Measurements from ENCODE around the gene KBTBD2.
"Not testable (repeated sequence)": the region's sequence is repeated elsewhere in the genome, so short reads cannot be mapped to it uniquely, and the experiment has no call there.

Gene KBTBD2

DNA sequence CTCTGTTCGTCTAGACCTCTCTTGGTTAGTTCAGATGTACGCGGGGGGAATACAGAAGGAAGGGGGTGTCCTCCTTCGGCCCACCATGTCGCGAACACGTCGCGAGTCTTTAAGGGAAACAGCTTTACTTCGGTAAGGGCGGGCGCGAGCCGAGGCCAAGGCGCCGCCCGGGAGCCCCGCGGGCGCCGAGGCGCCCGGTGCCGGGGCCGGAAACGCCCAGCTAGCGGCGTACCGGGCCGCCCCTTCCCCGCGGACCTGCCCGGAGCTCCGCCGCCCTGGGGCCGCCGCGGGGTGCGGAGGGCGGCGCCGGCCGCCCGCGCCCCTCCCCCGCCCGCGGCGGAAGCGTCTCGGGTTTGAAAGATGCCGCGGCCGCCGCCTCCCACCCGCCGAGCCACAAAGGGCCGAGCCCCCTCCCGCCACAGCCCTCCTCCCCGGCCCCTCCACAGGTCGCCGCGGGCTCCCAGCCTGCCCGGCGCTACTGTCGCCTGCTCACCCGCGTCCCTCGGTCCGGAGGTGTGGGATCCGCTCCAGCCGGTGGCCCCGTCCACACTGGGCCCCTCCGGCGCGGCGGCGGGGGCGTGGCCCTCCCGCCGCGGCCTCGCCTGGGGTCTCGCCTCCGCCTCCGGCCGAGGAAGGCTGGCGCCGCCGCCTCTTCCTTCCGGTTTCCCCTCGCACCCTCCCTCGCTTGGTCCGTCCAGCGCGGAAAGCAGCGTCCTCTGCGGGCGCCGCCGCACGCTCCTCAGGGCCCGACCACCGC lies at the start of gene KBTBD2:
Gene KBTBD2 (minus strand): TSS at position 718 of the 757 bp plus-strand sequence. CDS start 12,156 bp downstream, outside the sequence.
- DNase-seq (ENCODE audit: low read depth in 2 of 2): peak; percentile 65 to 69

DNA sequence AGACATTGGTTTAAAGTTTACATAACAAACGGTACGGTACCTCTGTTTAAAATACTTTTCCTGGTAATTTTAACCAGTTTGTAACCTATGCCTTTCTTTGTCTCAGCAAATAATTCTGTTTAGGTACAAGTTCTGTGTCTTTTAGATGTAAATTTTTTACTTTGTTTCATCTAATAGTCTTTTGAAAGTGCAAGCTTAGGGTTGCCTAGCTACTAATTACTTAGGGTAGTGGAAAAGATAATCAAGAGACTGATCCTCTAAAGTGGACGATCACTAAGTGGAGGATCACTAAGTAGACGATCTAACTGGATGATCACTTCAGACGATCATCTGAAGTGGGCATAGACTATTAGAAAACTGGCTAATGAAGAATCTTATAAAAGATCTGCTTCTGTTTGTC lies 49.6 kb upstream of the KBTBD2 start:
- no peak for DNase-seq (ENCODE audit: low read depth in 2 of 2)

DNA sequence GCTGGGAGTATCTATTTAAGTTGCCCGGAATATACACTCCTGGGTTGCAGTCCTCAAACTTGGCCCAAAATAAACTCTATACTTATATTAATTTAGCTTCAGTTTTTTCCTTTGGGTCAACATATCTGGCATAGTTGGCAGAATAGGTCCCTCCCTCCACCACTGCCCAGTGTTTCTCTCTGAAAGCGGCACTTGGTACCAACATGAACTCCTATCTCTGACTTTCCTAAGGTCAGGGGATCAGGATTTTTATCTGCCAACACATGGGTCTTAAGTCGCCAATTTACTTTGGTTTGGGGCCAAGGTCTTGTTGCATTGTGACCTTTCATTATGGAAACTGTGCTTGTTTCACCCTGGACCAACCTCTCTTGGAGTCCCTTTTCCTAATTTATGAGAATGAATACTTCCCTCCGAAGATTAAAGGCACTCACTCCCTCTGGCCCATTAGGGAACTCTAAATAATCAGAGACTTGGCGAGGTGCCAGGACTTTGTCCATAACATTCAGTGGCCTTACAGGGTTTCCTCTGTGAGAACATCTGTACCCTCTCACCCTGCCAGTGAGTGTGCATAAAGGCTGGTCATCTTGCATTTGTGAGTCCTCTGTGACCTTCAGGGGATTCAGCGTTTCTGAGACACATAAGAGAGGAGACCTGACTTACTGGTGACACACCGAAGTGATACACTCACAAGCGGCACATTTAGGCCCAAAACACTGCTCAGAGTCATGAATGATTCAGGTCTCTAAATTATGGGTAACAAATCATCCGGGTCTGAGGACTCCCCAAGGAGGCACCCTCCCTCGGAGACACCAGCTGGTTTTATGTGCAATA lies 46.0 kb upstream of the KBTBD2 start:
- no peak for DNase-seq (ENCODE audit: low read depth in 2 of 2)

DNA sequence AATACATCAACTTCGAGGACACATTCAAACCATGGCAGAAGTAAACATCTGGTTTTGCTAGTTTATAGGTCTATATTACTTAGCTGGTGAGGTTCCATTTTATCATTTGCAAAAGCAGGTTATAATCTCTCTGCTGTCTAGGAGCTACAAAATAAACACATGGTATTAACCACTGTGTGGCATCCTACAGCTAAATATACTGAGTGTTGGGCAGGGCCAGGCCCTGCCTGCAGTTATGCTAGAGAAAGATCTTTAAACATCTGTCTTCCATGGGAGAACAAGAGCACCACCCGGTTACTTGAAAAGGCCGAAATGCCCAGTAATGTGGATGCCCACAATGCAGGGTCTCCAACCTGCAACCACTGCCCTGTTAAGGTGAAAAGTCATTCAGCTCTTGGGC lies 45.1 kb upstream of the KBTBD2 start:
- no peak for DNase-seq (ENCODE audit: low read depth in 2 of 2)

DNA sequence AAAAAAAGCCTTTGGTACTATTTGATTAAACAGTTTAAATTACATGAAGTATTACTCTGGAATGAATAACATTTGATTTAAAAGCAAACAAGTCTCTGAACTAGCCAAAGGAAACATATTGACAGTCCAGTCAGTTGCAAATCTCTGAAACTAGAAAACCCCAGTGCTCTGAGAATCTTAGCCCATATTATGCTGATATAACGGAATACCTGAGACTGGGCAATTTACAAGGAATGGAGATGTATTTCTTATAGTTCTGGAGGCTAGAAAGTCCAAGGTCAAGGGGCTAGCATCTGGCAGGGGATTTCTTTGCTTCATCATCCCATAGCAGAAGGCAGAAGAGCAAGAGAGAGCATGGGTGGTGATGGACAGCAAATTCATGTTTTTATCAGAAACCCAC lies 44.0 kb upstream of the KBTBD2 start:
- no peak for DNase-seq (ENCODE audit: low read depth in 2 of 2)

DNA sequence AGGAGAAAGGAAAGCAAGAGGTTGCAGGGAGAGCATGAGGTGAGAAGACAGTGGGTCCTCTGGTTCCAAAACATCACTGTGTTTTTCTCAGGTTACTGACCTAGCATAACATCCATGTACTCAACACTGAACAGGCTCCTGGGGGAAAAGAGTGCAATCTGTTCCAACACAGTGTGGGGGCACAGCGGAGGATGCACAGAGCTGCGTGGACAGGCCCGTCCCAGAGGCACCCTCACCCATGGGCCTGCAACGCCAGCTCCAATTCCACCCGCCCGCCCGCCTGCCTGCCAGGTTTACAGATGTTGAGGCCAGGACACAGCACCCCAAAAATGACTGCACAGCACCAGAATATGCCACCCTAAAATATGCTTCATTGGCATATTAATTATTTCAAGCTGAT lies 38.8 kb upstream of the KBTBD2 start:
- no peak for DNase-seq (ENCODE audit: low read depth in 2 of 2)

DNA sequence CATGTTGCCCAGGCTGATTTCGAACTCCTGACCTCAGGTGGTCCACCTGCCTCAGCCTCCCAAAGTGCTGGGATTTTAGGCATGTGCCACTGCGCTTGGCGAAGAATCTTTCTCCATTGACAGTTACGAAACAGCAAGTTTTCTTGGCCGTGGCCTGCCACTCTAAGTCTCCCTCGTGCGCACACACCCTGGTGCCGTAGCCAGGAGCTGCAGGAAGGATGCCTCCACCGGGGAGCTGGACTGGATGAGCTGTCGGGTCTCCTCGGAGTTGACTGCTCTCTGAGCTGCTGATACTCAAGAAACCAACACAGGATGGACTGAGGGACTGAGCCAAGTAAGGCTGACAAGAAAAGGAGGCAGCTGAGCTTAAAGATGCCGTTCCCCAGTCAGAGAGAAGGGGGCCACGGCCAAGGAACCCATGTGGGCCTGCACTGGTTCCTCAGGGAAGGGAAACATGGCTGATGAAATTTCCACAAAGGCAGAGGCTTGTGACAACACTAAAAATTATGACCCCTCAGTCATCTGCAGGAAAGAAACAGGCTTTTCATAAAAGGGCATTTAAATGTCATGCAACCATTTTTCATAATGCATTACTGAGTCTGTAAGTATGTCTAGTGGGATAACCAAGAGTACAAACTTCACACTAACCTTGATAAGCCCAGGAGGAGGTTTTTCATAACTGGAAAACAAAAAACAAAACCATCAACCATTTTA lies 38.0 kb upstream of the KBTBD2 start:
- no peak for DNase-seq (ENCODE audit: low read depth in 2 of 2)

DNA sequence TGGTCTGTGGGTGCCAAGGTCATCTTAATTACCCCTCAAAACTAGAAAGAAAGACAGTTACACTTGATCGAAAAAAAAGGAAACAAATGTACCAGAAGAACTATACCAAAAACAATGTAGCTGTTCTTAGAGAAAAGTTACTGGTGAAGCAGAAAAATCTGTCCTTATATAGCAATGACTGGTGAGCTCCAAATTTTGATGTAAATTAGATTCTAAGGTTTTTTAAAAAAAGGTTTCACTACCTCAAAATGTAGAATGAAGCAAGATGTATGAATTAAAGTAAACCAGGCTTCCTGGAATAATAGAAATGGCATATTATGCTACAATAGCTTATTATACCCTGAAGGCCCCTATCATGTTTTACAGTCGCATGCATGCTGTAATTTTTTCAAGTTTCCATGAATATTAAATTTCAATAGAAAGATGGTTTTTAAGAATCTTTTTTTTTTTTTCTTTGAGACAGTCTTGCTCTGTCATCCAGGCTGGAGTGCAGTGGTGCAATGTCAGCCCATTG lies 37.3 kb upstream of the KBTBD2 start:
- DNase-seq (ENCODE audit: low read depth in 2 of 2): no peak

DNA sequence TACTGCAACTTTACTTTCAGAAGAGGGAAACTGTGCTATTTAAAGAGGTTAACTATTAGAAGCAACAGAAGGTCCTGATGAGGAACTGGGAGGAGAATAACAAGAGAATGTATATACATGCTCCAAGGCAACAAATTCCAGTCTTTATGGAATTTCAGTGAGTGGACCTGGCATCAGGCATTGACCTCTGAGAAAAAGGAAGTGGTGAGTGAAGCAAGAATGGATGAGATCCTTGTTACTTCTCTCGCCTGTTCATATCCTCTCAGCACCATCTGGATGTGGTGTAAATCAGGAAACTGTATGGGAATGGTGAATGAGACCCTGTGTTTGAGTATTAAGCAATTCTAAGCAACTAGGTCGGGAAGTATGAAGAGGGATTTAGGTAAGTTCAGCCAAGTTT lies 30.3 kb upstream of the KBTBD2 start:
- DNase-seq (ENCODE audit: low read depth in 2 of 2): peak in 1 of 2 experiments; percentile 18

DNA sequence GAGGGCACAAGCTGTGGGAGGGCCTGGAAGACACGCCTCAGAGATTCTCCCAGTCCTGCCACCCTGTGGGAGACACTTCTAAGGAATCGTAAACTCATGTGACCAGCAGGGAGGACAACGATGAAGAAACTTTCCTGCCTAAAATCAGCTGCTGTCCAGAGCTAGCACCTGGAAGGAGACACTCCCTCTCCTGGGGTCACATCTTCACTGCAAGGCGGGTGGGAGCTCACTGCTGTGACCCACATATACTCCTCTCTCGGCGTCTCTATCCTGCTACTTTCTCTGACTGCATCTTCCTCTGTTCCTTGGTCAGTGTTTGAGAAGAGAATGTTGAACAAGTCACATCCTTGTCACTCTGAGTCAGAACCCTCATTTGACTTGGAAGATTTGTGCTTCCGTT lies 25.4 kb upstream of the KBTBD2 start:
- DNase-seq (ENCODE audit: low read depth in 2 of 2): not testable (repeated sequence)

DNA sequence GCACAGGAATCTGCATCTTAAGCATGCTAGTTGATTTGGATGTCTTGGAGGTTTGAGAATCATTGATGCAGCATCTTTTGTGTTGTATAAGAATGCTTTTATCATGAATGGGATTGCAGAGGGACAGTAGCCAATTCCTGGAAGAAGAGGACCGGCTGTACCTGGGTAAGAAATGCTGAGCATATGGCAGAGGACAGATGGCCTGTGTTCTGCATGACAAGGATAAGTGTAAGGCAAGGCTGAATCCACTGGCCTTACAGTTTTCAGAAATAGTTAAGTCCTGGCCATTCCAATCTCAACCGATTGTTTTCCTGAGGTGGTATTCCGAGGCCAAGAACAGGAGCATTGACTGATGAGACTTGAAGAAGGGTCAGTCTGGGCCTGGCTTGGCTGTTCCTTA lies 24.4 kb upstream of the KBTBD2 start:
- DNase-seq (ENCODE audit: low read depth in 2 of 2): no peak

DNA sequence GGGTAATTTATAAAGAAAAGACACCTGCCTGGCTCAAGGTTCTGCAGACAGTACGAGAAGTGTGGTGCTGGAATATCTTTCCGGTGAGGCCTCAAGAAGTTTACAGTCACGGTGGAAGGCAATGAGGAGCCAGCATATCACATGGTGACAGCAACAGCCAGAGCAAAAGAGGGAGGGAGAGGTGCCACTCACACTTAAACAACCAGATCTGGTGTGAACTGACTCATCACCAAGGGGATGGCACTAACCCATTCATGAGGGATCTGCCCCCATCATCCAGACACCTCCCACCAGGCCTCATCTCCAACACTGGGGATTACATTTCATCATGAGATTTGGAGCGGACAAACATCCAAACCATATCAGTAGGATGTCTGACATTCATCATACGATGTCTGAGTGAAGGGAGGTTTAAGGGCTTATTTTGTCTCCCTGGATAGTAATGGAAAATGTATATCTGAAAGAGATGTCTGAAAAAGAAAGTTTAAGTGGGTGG lies 23.5 kb upstream of the KBTBD2 start:
- no peak for DNase-seq (ENCODE audit: low read depth in 2 of 2)

DNA sequence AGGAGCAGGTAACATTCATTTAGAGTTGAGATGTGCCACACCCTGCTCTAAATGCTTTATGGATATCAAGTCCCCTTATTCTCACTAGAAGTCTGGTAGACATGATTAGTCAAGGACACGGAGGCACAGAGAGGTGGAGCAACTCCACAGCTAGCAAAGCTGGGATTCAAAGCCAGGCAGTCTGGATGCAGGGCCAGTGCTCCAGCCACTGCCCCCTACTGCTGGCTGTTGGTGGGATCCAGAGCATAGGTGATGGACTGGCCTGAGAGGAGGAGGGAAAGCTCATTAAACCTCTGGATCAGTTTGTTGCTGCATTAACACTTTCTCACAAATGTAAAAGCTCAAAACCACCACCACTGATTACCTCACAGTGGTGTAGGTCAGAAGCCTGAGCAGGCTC lies 22.6 kb upstream of the KBTBD2 start:
- no peak for DNase-seq (ENCODE audit: low read depth in 2 of 2)

DNA sequence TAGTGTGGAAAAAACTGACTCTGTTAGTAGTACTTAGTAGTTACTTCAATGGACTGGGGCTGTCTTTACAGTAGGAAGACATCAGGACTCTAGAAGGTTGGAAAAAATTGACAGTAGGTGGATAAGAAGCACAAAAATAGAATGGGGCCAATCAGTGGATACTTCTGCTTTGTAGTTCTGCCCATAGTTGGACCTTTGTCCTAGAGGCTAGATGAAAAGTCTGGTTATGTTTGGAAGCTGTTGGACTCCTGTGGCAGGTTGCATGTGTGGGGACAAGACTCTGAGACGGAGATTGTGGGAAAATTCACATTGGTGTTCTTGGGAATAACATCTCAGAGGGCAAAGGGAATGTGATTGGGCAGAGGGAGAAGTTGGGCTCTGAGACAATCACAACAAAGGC lies 18.6 kb upstream of the KBTBD2 start:
- DNase-seq (ENCODE audit: low read depth in 2 of 2): no peak

DNA sequence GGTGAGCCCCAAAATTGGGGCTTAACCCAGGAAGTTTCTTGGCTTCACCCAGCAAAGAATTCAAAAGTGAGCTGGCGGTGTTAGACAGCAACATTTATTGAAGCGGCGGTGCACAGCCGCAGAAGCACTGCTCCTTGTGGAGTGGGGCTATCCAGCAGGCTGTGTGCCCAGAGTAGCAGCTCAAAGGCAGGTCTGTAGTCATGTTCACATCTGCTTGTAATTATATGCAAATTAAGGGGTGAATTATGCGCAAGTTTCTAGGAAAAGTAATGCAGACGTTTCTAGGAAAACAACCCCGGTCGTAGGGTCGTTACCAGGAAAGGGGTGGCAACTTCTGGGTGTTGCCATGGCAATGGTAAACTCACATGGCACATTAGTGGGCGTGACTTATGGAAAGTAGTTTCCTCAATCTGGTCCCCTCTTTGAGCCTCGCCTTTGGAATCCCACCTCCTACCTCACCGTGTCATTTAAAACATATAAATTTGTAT lies 13.7 kb upstream of the KBTBD2 start:
- DNase-seq (ENCODE audit: low read depth in 2 of 2): peak; percentile 90 to 92

DNA sequence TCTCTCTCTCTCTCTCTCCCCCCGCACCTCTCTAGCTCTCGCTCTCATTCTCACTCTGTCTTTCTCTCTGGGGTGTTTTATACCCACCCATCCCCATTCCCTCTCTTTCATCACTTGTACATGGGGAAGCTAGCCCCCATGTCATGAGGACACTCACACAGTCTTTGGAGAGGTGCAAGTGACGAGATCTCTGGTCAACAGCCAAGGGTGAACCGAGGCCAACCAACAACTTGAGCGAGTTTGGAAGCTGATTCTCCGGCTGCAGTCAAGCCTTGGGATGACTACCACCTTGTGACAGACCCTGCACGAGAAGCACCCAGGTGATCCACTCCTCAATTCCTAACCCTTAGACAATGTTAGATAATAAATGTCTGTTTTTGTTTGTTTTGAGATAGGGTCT lies 10.1 kb upstream of the KBTBD2 start:
- DNase-seq (ENCODE audit: low read depth in 2 of 2): no peak

DNA sequence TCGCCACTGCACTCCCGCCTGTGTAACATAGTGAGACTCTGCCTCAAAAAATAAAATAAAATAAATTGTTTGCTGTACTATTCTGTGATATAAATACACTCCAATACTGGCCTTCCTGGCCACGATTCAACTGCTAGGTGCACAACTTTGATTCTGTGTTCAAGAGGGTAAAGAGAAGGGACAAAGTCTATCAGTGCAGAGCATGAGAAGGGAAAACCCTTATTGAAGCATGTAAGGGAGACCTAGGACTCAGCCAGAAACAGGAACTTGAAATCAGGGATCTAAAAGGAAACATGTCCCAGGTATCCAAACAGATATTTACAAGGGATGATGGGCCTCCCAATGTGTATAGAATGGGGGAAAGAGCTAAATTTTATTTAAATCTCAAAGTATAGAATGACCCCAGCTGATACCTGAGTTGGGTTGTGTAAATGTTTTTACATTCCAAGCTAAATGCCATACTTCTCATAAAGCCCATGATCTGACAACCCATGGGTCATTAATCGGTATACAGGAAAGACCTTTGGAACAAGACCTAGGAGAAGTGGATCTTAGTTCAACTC lies 9.0 kb upstream of the KBTBD2 start:
- no peak for DNase-seq (ENCODE audit: low read depth in 2 of 2)

DNA sequence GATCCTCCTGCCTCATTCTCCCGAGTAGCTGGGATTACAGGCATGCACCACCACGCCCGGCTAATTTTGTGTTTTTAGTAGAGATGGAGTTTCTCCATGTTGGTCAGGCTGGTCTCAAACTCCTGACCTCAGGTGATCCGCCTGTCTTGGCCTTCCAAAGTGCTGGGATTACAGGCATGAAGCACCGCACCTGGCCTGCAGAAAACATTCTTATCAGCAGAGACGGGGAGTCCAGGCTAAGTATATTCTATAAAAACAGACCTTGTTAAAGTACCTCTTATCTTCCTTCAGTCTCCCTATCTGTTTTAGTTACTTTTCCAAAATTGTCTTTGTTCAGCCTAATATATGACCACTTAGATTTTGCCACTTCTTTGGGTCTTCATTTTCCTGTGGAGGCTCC lies 5.8 kb upstream of the KBTBD2 start:
- DNase-seq (ENCODE audit: low read depth in 2 of 2): not testable (repeated sequence)

DNA sequence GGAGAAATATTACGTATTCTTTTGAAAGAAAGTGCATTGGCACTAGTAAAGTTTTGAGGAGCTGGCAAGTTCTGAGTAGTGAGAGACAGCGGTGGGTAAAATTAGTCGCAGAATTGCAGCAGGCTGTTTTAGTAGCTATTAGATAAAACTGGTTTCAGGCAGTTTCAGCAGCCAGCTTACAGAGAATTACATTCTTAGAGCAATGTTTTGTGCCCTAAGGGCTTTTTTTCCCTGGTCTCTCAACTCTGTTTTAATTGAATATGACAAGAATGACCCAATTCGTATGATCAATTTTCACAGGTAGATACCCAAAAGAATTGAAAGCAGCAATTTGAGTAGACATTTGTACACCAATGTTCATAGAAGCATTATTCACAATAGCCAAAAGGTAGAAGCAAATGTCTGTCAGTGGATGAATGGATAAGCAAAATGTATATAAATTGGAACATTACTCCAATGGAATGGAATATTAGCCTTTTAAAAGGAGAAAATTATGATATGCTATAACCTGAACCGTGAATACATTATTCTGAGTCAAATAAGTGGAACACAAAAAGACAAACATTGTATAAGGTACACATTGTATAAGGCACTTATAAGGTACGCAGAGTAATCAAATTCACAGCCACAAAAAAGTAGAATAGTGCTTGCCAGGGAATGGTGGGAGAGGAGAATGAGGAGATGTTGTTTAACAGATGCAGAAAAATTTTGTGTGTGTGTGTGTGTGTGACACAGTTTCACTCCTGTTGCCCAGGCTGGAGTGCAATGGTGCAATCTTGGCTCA lies 5.2 kb upstream of the KBTBD2 start:
- no peak for DNase-seq (ENCODE audit: low read depth in 2 of 2)

DNA sequence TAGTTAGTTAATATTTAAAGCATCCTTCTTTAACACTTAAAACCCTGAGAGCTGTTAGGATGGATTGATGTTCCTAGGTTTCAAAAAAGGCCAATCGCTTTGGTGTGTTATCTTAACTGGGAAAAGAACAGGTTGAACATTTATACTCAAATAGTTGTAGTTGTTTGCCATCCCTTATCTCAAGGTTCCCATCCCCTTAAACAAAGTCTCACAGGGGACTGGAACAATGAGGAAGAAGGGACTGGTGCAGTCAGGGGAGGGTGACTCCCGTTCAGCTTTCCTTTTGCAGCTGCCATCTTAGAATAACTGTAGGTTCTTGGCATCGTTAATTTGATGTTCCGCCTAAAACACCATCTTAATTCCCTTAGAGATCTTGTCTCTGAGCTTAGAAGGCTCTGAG lies 2.6 kb upstream of the KBTBD2 start:
- no peak for DNase-seq (ENCODE audit: low read depth in 2 of 2)

DNA sequence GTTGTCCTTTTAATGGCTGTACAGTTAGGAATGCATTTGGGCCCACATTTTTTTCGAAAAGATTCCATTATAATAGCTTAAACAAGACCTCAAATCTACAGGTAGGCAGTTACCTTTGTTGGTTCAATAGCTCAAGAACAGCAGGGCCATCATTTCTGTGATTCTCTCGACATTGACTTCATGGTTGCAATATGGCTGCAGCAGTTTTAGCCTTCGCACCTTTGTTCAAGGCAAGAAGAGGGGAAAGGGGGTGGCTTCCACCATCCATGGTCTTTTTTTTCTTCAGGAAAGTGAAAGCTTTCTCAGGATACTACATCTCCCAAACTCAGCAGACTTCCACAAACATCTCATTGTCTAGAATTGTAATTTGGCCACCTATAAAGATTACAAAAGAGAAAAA lies 2.2 kb upstream of the KBTBD2 start:
- no peak for DNase-seq (ENCODE audit: low read depth in 2 of 2)

Data from fibroblast of skin of left quadriceps (primary cell).